OCI-LY1 (cell line): Measurements from ENCODE around the gene ELOVL6.

Experiments used
- H2AFZ ChIP-seq: fragments of 200-600 bp; sonication (generic), shearing (Covaris generic); 2 replicates; pipeline ENCODE4 v1.6.0; 2014; ENCODE audit warnings: antibody characterized with exemption, mild to moderate bottlenecking, low read length
- H3F3A ChIP-seq: fragments of 200-600 bp; sonication (generic), shearing (Covaris generic); 2 replicates; pipeline ENCODE4 v1.6.0; 2014; ENCODE audit warnings: mild to moderate bottlenecking, antibody characterized with exemption, low read length, moderate library complexity; ENCODE audit not compliant: insufficient read depth
- H3K27ac ChIP-seq: fragments of 200-600 bp; sonication (generic); 2 replicates; pipeline ENCODE4 v1.5.1; 2014; ENCODE audit warnings: low read length, mixed run types, mild to moderate bottlenecking, low read depth; ENCODE audit not compliant: poor library complexity, severe bottlenecking
- H3K27me3 ChIP-seq: fragments of 200-600 bp; sonication (generic); 2 replicates; pipeline ENCODE4 v1.6.0; 2014; ENCODE audit warnings: antibody characterized with exemption, mild to moderate bottlenecking, low read length, moderate library complexity; ENCODE audit not compliant: insufficient read depth
- H3K36me3 ChIP-seq: fragments of 200-600 bp; sonication (generic); 2 replicates; pipeline ENCODE4 v1.6.1; 2014; ENCODE audit warnings: mild to moderate bottlenecking, antibody characterized with exemption, low read length, moderate library complexity, mixed read lengths; ENCODE audit not compliant: insufficient read depth
- H3K4me1 ChIP-seq: fragments of 200-600 bp; sonication (generic); 2 replicates; pipeline ENCODE4 v1.5.1; 2014; ENCODE audit warnings: mild to moderate bottlenecking, low read length, moderate library complexity; ENCODE audit not compliant: insufficient read depth, severe bottlenecking
- H3K4me2 ChIP-seq: fragments of 200-600 bp; sonication (generic), shearing (Covaris generic); 2 replicates; pipeline ENCODE4 v1.6.1; 2014; ENCODE audit warnings: low read length
- H3K4me3 ChIP-seq: fragments of 200-600 bp; sonication (generic); 2 replicates; pipeline ENCODE4 v1.5.1; 2014; ENCODE audit warnings: low read length, low read depth, mild to moderate bottlenecking, mixed read lengths; ENCODE audit not compliant: poor library complexity, severe bottlenecking
- H3K79me2 ChIP-seq: fragments of 200-600 bp; shearing (Covaris generic); 2 replicates; pipeline ENCODE4 v1.6.1; 2016; ENCODE audit warnings: mixed run types, low read length, mixed read lengths; ENCODE audit not compliant: insufficient read depth
- H3K9ac ChIP-seq: fragments of 200-600 bp; sonication (generic), shearing (Covaris generic); 2 replicates; pipeline ENCODE4 v1.6.1; 2014; ENCODE audit warnings: mild to moderate bottlenecking, low read length, mixed read lengths
- H3K9me2 ChIP-seq: fragments of 200-600 bp; sonication (generic), shearing (Covaris generic); 2 replicates; pipeline ENCODE4 v1.6.1; 2014; ENCODE audit warnings: low read depth, mild to moderate bottlenecking, low read length, mixed read lengths
- H3K9me3 ChIP-seq: fragments of 200-600 bp; shearing (Covaris generic); 2 replicates; pipeline ENCODE4 v1.6.1; 2014; ENCODE audit warnings: low read length, mixed read lengths
- H4K20me1 ChIP-seq: fragments of 200-600 bp; sonication (generic), shearing (Covaris generic); 2 replicates; pipeline ENCODE4 v1.6.0; 2016; ENCODE audit warnings: mild to moderate bottlenecking, low read length; ENCODE audit not compliant: insufficient read depth
- EZH2 ChIP-seq: fragments of 200-600 bp; sonication (generic), shearing (Covaris generic); IDR thresholded peaks from 2 replicates; pipeline ENCODE4 v1.8.0; 2017; ENCODE audit warnings: borderline replicate concordance, mixed run types, mild to moderate bottlenecking, antibody characterized with exemption, low read length, moderate library complexity, mixed read lengths
- TF ChIP-seq, protein P1 (sequence below): fragments of 200-600 bp; sonication (generic), shearing (Covaris generic); IDR thresholded peaks from 2 replicates; pipeline ENCODE4 v1.5.1; 2017; ENCODE audit warnings: mild to moderate bottlenecking, antibody characterized with exemption, low read length, moderate library complexity, mixed read lengths

The ELOVL6 gene

DNA sequence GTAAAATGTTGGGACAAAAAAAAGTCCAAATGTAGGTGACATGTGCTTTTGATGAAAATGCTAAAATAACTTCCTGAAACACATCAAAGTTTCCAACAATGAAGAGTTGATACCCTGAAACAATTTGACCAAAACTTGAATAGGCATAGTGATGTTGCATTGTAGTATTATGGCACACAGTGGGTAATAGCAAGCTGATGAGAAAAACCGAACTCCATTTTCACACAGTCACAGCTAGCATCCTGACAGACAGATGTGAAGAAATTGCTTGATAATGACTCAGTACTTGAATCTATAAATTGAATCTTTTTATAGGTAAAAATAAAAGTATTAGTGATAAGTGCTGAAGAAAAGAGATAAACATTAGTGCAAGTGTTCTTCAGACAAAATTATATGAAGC is 122.5 kb downstream of the ELOVL6 start:
- TF ChIP-seq, protein P1, sequence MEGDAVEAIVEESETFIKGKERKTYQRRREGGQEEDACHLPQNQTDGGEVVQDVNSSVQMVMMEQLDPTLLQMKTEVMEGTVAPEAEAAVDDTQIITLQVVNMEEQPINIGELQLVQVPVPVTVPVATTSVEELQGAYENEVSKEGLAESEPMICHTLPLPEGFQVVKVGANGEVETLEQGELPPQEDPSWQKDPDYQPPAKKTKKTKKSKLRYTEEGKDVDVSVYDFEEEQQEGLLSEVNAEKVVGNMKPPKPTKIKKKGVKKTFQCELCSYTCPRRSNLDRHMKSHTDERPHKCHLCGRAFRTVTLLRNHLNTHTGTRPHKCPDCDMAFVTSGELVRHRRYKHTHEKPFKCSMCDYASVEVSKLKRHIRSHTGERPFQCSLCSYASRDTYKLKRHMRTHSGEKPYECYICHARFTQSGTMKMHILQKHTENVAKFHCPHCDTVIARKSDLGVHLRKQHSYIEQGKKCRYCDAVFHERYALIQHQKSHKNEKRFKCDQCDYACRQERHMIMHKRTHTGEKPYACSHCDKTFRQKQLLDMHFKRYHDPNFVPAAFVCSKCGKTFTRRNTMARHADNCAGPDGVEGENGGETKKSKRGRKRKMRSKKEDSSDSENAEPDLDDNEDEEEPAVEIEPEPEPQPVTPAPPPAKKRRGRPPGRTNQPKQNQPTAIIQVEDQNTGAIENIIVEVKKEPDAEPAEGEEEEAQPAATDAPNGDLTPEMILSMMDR, result no peak
- TF ChIP-seq EZH2, result no peak
- no peak overlapping the region for H2AFZ ChIP-seq

DNA sequence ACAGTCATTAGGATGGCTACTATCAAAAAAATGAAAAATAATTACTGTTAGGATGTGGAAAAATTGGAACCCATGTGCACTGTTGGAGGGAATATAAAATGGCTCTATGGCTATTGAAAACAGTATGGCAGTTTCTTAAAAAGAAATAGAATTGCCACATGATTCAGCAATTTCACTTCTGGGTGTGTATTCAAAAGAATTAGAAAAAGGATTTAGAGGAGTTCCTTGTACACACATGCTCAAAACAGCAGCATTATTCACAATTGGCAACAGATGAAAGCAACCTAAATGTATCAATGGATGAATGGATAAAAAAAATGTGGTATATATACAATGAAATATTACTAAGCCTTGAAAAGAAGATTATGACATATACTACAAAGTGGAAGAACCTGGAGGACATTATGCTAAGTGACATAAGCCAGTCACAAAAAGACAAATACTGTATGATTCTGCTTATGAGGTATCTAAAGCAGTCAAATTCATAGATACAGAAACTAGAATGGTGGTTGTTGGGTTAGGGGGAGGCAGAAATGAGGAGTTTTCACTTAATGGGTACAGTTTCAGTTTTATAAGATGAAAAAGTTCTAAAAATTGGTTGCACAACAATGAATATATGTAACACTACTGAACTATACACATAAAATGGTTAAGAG is 123.2 kb downstream of the ELOVL6 start:
- no peak overlapping the region for H2AFZ ChIP-seq
- no peak overlapping the region for H3K9ac ChIP-seq
- no peaks in the 10 kb centered on the region for H3F3A ChIP-seq
- no peaks in the 10 kb centered on the region for H4K20me1 ChIP-seq
- H3K9me2 ChIP-seq, result no peaks in the 10 kb centered on the region
- TF ChIP-seq EZH2, result no peak
- TF ChIP-seq, protein P1, result no peak
- no peak overlapping the region for H3K4me3 ChIP-seq
- H3K4me2 ChIP-seq, result no peak overlapping the region
- H3K36me3 ChIP-seq, result peaks cover 54% of the 10 kb centered on the region
- H3K27me3 ChIP-seq, result no peaks in the 10 kb centered on the region
- H3K4me1 ChIP-seq, result no peaks in the 10 kb centered on the region
- H3K27ac ChIP-seq, result no peak overlapping the region
- H3K79me2 ChIP-seq, result no peaks in the 10 kb centered on the region
- H3K9me3 ChIP-seq, result no peaks in the 10 kb centered on the region

More for the DNA sequence above, 122.5 kb downstream of the ELOVL6 start:
- no peak overlapping the region for H3K4me2 ChIP-seq
- H3K79me2 ChIP-seq, result no peaks in the 10 kb centered on the region
- H3F3A ChIP-seq, result no peaks in the 10 kb centered on the region
- H3K9me3 ChIP-seq, result no peaks in the 10 kb centered on the region
- H3K4me1 ChIP-seq, result no peaks in the 10 kb centered on the region
- no peak overlapping the region for H3K9ac ChIP-seq
- H3K27ac ChIP-seq, result no peak overlapping the region
- no peaks in the 10 kb centered on the region for H3K27me3 ChIP-seq
- no peaks in the 10 kb centered on the region for H4K20me1 ChIP-seq
- no peak overlapping the region for H3K4me3 ChIP-seq
- H3K36me3 ChIP-seq, result peaks cover 47% of the 10 kb centered on the region
- no peaks in the 10 kb centered on the region for H3K9me2 ChIP-seq

DNA sequence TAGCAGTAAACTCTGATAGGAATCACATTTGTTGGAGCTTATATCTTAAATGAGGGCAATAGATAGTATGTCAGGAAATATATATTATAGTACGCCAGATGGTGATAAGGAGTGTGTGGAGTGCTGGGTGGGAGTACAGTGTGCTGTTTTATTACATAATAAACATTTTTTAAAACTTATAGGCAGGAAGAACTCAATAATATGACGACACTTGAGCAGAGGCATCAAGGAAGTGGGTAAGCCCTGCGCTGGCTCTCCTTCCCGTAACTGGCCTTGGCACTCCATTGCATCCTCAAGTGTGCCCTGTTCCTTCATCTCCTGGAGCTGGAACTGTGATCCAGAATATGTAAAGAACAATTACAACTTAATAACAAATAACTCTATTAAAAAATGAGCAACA is 123.8 kb downstream of the ELOVL6 start:
- TF ChIP-seq, protein P1, result no peak
- TF ChIP-seq EZH2, result no peak
- Histone ChIP-seq H3K27ac (no peak overlapping the region), H3K4me3 (no peak overlapping the region), H3K4me2 (no peak overlapping the region), H4K20me1 (no peaks in the 10 kb centered on the region), H3F3A (no peaks in the 10 kb centered on the region), H2AFZ (no peak overlapping the region), H3K4me1 (no peaks in the 10 kb centered on the region), H3K36me3 (peaks cover 59% of the 10 kb centered on the region), H3K79me2 (no peaks in the 10 kb centered on the region), H3K27me3 (no peaks in the 10 kb centered on the region), H3K9ac (no peak overlapping the region), H3K9me3 (no peaks in the 10 kb centered on the region), H3K9me2 (no peaks in the 10 kb centered on the region)
